VCaP (cell line): ENCODE data around the gene TNFRSF11A.

Experiments
- H3K27ac ChIP-seq: fragments of 450-650 bp; 2 replicates; pipeline ENCODE4 v1.5.1; 2017
- TF ChIP-seq, protein P1 (sequence below): fragments of 450-650 bp; conservative IDR thresholded peaks from 2 replicates; pipeline ENCODE4 v1.5.1; 2017; ENCODE audit warnings: mild to moderate bottlenecking, moderate library complexity

Gene TNFRSF11A

DNA sequence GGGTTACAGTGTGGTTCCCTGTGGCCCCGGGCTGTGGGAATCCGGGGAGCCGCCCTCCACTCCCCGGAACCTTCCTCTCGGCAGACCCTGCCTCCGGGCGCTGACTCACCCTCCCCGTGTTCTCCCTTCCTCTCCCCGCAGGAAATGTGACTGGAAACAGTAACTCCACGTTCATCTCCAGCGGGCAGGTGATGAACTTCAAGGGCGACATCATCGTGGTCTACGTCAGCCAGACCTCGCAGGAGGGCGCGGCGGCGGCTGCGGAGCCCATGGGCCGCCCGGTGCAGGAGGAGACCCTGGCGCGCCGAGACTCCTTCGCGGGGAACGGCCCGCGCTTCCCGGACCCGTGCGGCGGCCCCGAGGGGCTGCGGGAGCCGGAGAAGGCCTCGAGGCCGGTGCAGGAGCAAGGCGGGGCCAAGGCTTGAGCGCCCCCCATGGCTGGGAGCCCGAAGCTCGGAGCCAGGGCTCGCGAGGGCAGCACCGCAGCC is 59.5 kb downstream of the TNFRSF11A start:
- H3K27ac ChIP-seq, result no peak overlapping the region
- TF ChIP-seq, protein P1, sequence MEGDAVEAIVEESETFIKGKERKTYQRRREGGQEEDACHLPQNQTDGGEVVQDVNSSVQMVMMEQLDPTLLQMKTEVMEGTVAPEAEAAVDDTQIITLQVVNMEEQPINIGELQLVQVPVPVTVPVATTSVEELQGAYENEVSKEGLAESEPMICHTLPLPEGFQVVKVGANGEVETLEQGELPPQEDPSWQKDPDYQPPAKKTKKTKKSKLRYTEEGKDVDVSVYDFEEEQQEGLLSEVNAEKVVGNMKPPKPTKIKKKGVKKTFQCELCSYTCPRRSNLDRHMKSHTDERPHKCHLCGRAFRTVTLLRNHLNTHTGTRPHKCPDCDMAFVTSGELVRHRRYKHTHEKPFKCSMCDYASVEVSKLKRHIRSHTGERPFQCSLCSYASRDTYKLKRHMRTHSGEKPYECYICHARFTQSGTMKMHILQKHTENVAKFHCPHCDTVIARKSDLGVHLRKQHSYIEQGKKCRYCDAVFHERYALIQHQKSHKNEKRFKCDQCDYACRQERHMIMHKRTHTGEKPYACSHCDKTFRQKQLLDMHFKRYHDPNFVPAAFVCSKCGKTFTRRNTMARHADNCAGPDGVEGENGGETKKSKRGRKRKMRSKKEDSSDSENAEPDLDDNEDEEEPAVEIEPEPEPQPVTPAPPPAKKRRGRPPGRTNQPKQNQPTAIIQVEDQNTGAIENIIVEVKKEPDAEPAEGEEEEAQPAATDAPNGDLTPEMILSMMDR, result no peak

DNA sequence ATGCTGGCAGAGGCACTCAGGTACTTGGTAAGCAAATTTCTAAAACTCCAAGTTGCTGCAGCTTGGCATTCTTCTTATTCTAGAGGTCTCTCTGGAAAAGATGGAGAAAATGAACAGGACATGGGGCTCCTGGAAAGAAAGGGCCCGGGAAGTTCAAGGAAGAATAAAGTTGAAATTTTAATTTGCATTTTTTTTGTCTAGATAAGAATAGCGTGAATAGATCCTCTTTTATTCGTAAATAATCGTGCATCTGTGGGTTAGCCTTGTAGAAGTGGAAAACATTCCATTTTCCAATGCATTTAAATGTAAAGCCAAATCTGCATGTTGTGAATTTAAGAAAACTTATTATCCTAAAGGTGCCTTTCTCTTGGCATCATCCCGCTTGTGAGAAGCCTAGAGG is 61.0 kb downstream of the TNFRSF11A start:
- H3K27ac ChIP-seq, result no peak overlapping the region
- TF ChIP-seq, protein P1, result no peak

DNA sequence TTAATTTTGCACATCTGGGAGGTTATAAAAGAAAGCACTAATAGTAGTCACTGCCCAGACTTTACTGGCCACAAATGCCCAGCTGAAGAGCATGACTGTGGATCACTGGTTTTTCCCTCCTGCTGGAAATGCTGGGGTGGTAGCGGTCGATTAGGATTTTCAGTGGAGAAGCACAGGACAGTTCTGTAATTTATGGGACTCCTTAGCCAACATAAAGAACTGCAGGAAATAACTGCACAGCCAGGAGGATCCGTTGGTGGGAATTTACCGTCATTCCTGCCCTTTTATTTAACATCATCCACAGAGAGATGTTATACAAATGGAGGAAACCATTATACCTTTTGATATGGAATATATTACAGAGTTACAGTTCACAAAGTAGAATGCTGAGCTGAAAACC is 61.5 kb downstream of the TNFRSF11A start:
- TF ChIP-seq, protein P1, result no peak
- H3K27ac ChIP-seq, result no peak overlapping the region

DNA sequence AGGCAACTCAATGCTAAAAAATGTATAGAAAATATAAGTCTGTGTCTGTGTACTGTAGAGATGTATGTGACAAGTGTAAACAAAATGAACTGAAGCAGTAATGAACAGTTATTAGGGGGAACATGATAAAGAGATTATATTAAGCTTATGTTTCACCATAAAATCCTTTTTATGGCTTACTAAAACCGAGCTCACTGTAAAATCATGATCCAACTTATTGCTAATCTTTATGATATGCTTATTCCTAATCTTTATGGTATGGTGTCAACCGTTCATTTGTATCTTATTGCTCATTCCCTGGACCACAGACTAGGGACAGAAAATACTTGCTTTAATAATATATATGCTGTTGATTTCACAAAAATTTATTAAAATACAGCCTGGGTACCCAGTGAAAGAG is 62.1 kb downstream of the TNFRSF11A start:
- TF ChIP-seq, protein P1, result no peak
- no peak overlapping the region for H3K27ac ChIP-seq

DNA sequence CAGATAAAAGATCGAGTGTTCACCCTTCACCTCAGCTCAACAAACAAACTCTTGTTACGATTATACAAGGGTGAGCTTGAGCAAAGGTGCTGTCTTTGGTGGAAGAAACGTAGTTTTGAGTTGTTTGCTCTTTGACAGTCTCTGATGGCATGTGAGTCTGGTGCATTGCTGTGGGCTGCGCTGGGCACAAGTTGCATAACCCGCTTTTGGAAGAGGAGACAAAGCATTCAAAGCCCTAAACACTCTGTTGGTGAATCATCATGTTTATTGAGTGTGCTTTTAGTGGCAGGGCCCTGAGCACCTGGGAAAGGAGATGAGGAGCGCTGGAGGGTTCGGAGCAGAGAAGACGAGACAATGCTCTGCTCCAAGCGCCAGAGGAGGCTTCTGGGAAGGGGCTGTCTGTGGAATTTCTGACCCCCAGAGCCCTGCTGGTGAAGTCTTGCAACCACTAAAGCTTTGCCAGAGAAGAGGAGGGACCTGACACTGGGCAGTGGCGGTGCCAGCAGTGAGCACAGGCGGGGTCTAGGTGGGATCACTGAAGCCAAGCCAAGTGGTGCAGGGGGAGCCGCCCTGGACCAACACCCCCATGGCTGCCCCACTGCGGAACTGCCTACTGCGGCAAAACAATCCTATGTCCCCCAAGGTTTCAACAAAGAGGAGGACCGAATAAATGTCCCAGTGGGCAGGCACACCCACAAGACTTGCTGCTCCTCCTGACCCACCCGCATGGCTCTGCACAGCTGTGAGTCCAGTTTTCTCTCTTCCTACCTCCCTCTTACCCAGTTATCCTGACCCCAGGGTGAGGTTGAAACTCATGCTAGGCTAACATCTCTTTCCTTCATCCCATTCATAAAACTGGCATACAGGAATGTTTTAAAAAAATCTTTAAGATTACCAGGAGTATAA is 64.0 kb downstream of the TNFRSF11A start:
- H3K27ac ChIP-seq, result no peak overlapping the region

DNA sequence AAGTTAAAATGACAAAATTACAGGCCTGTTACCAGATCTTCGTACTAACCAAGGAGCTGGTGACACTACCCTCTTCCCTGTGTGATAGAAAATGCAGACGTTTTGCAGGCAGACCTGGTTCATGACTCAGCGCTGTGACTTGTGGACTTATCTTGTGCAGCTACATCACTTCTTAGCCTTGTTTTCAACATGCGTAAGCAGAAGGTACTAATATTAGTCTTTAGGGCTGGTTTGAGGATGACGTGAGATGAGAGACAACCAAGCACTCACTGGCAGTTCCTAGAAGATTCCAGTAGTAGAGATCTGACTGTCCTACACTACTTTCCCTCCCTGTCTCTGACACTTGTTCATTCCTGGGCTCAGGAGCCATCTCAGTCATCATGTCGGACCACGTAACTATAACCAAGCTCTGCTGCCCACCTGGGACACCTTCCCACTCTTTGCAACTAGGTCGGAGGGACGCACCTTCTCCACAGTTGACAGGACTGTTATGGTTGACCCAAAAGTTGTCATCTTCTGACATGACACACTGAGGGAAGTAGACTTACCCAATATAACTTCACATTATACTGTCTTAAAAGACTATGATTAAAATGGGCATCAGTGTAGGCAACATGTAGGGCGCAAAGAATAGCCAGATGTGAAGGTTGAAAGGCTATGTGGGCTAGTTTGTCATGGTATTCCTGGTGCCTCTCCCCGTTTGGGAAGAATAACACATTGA is 64.8 kb downstream of the TNFRSF11A start:
- H3K27ac ChIP-seq, result no peak overlapping the region
- TF ChIP-seq, protein P1, result no peak

More for the DNA sequence above, 64.0 kb downstream of the TNFRSF11A start:
- TF ChIP-seq, protein P1, result no peak
